ENCODE data around the gene MRM2. TPM values are rescaled to one million over a fixed set of nuclear protein-coding genes. Genes with fewer than 3 reads are reported as not detected.

Gene MRM2
- polyA plus RNA-seq, 3 donors from 2014 or later = 24.5 to 47.2 (median 33.1) TPM

- H3K9me3 Mint-ChIP-seq = peaks cover 0 to 1% (median 0%) of the 10 kb centered on the region in 6 donors
- peaks cover 0 to 4% (median 0%) of the 10 kb centered on the region in 3 donors for H3K27me3 Mint-ChIP-seq (ENCODE audit: low read depth in 3 of 3)
- no peak overlapping the region for H3K27ac Mint-ChIP-seq
- H3K4me3 Mint-ChIP-seq = no peak overlapping the region
- peaks cover 0 to 2% of the 10 kb centered on the region in 2 donors for H3K4me1 Mint-ChIP-seq
- peaks cover 0 to 26% (median 13%) of the 10 kb centered on the region in 3 donors for H3K36me3 Mint-ChIP-seq
- DNase-seq = no peak
Observed at GRCh38 chr7:2199528-2199927, 42.5 kb downstream of the MRM2 start.

GRCh38 chr7:2198760-2199159 lies 43.2 kb downstream of the MRM2 start:
- H3K4me1 Mint-ChIP-seq = peaks cover 0 to 2% of the 10 kb centered on the region in 2 donors
- peaks cover 0 to 1% (median 0%) of the 10 kb centered on the region in 6 donors for H3K9me3 Mint-ChIP-seq
- no peak overlapping the region for H3K27ac Mint-ChIP-seq
- H3K4me3 Mint-ChIP-seq = no peak overlapping the region
- no peak for DNase-seq
- H3K36me3 Mint-ChIP-seq = peaks cover 0 to 21% (median 18%) of the 10 kb centered on the region in 3 donors
- peaks cover 0 to 2% (median 0%) of the 10 kb centered on the region in 3 donors for H3K27me3 Mint-ChIP-seq (ENCODE audit: low read depth in 3 of 3)

- Mint-ChIP-seq H3K36me3 (peaks cover 0 to 21% (median 18%) of the 10 kb centered on the region in 3 donors), H3K4me3 (no peak overlapping the region), H3K27ac (no peak overlapping the region), H3K27me3 (ENCODE audit: low read depth in 3 of 3) (peaks cover 0 to 2% (median 0%) of the 10 kb centered on the region in 3 donors), H3K9me3 (peaks cover 0 to 1% (median 0%) of the 10 kb centered on the region in 6 donors), H3K4me1 (peaks cover 0 to 2% of the 10 kb centered on the region in 2 donors)
- DNase-seq = no peak
Observed at GRCh38 chr7:2198206-2198605, 43.8 kb downstream of the MRM2 start.

GRCh38 chr7:2197436-2198155 lies 44.4 kb downstream of the MRM2 start:
- Mint-ChIP-seq H3K9me3 (peaks cover 0 to 1% (median 0%) of the 10 kb centered on the region in 6 donors), H3K4me1 (peaks cover 0 to 2% of the 10 kb centered on the region in 2 donors), H3K27ac (no peak overlapping the region), H3K4me3 (no peak overlapping the region), H3K36me3 (peaks cover 0 to 21% (median 20%) of the 10 kb centered on the region in 3 donors), H3K27me3 (ENCODE audit: low read depth in 3 of 3) (peaks cover 0 to 2% (median 0%) of the 10 kb centered on the region in 3 donors)
- no peak for DNase-seq

- Mint-ChIP-seq H3K27me3 (ENCODE audit: low read depth in 3 of 3) (peaks cover 0 to 2% (median 0%) of the 10 kb centered on the region in 3 donors), H3K4me1 (peaks cover 0 to 2% of the 10 kb centered on the region in 2 donors), H3K27ac (no peak overlapping the region)
Observed at GRCh38 chr7:2196381-2197378, 45.3 kb downstream of the MRM2 start.

GRCh38 chr7:2195400-2196246 lies 46.4 kb downstream of the MRM2 start:
- H3K27me3 Mint-ChIP-seq (ENCODE audit: low read depth in 3 of 3) = peaks cover 0 to 2% (median 0%) of the 10 kb centered on the region in 3 donors
- no peak overlapping the region for H3K4me3 Mint-ChIP-seq
- H3K4me1 Mint-ChIP-seq = peaks cover 0 to 2% of the 10 kb centered on the region in 2 donors
- H3K27ac Mint-ChIP-seq = no peak overlapping the region
- H3K36me3 Mint-ChIP-seq = peaks cover 0 to 29% (median 28%) of the 10 kb centered on the region in 3 donors
- H3K9me3 Mint-ChIP-seq = peaks cover 0 to 1% (median 0%) of the 10 kb centered on the region in 6 donors
- DNase-seq = no peak

More at GRCh38 chr7:2196381-2197378, 45.3 kb downstream of the MRM2 start:
- no peak for DNase-seq
- Mint-ChIP-seq H3K9me3 (peaks cover 0 to 1% (median 0%) of the 10 kb centered on the region in 6 donors), H3K36me3 (peaks cover 0 to 24% (median 24%) of the 10 kb centered on the region in 3 donors), H3K4me3 (no peak overlapping the region)

GRCh38 chr7:2193575-2194305 lies 48.3 kb downstream of the MRM2 start:
- DNase-seq = no peak
- H3K4me1 Mint-ChIP-seq = peaks cover 0 to 2% of the 10 kb centered on the region in 2 donors
- H3K27me3 Mint-ChIP-seq (ENCODE audit: low read depth in 3 of 3) = peaks cover 0 to 2% (median 0%) of the 10 kb centered on the region in 3 donors
- peaks cover 3 to 44% (median 37%) of the 10 kb centered on the region in 3 donors for H3K36me3 Mint-ChIP-seq
- no peak overlapping the region for H3K4me3 Mint-ChIP-seq
- H3K9me3 Mint-ChIP-seq = no peaks in the 10 kb centered on the region
- H3K27ac Mint-ChIP-seq = no peak overlapping the region

GRCh38 chr7:2192831-2193534 lies 49.0 kb downstream of the MRM2 start:
- peaks cover 0 to 2% (median 0%) of the 10 kb centered on the region in 3 donors for H3K27me3 Mint-ChIP-seq (ENCODE audit: low read depth in 3 of 3)
- no peaks in the 10 kb centered on the region for H3K9me3 Mint-ChIP-seq
- H3K36me3 Mint-ChIP-seq = peaks cover 6 to 50% (median 44%) of the 10 kb centered on the region in 3 donors
- H3K27ac Mint-ChIP-seq = peak overlapping the region in 1 of 6 donors; percentile 46
- H3K4me1 Mint-ChIP-seq = peaks cover 0 to 2% of the 10 kb centered on the region in 2 donors
- no peak overlapping the region for H3K4me3 Mint-ChIP-seq
- no peak for DNase-seq

- Mint-ChIP-seq H3K4me1 (no peaks in the 10 kb centered on the region), H3K27me3 (ENCODE audit: low read depth in 3 of 3) (peaks cover 0 to 2% (median 0%) of the 10 kb centered on the region in 3 donors), H3K36me3 (peaks cover 6 to 49% (median 33%) of the 10 kb centered on the region in 3 donors), H3K27ac (peak overlapping the region in 1 of 6 donors; percentile 11), H3K4me3 (no peak overlapping the region), H3K9me3 (no peaks in the 10 kb centered on the region)
- DNase-seq = no peak
Observed at GRCh38 chr7:2191016-2191415, 51.0 kb downstream of the MRM2 start.

GRCh38 chr7:2190531-2190930 lies 51.5 kb downstream of the MRM2 start:
- peaks cover 6 to 49% (median 28%) of the 10 kb centered on the region in 3 donors for H3K36me3 Mint-ChIP-seq
- H3K4me1 Mint-ChIP-seq = no peaks in the 10 kb centered on the region
- no peak overlapping the region for H3K4me3 Mint-ChIP-seq
- no peaks in the 10 kb centered on the region for H3K9me3 Mint-ChIP-seq
- H3K27me3 Mint-ChIP-seq (ENCODE audit: low read depth in 3 of 3) = peaks cover 0 to 2% (median 0%) of the 10 kb centered on the region in 3 donors
- H3K27ac Mint-ChIP-seq = peak overlapping the region in 1 of 6 donors; percentile 11
- DNase-seq = no peak

- H3K36me3 Mint-ChIP-seq = peaks cover 10 to 49% (median 34%) of the 10 kb centered on the region in 3 donors
- no peaks in the 10 kb centered on the region for H3K27me3 Mint-ChIP-seq (ENCODE audit: low read depth in 3 of 3)
- H3K4me3 Mint-ChIP-seq = no peak overlapping the region
- no peak for DNase-seq
- no peak overlapping the region for H3K27ac Mint-ChIP-seq
- H3K9me3 Mint-ChIP-seq = no peaks in the 10 kb centered on the region
- H3K4me1 Mint-ChIP-seq = no peaks in the 10 kb centered on the region
Observed at GRCh38 chr7:2186166-2186565, 55.8 kb downstream of the MRM2 start.

- peaks cover 14 to 49% (median 35%) of the 10 kb centered on the region in 3 donors for H3K36me3 Mint-ChIP-seq
- no peak for DNase-seq
- no peaks in the 10 kb centered on the region for H3K4me1 Mint-ChIP-seq
- H3K9me3 Mint-ChIP-seq = no peaks in the 10 kb centered on the region
- H3K27me3 Mint-ChIP-seq (ENCODE audit: low read depth in 3 of 3) = no peaks in the 10 kb centered on the region
- no peak overlapping the region for H3K4me3 Mint-ChIP-seq
- H3K27ac Mint-ChIP-seq = no peak overlapping the region
Observed at GRCh38 chr7:2185715-2186114, 56.3 kb downstream of the MRM2 start.

Data from immature natural killer cell (primary cell).